HepG2 (cell line): ENCODE results near the gene ELP2. TPM values are rescaled to one million over a fixed set of nuclear protein-coding genes. Genes with fewer than 3 reads are reported as not detected.

Source experiments
- AGO2 ChIP-seq: fragments of 200-400 bp; formaldehyde crosslinking; optimal IDR thresholded peaks from 2 replicates; pipeline ENCODE3; 2017; ENCODE audit warnings: mild to moderate bottlenecking, low read depth, low read length, moderate library complexity
- ARNT ChIP-seq: fragments of 450-650 bp; IDR thresholded peaks from 2 replicates; pipeline ENCODE4 v1.6.1; 2017
- ELF1 ChIP-seq: sonication (generic); formaldehyde crosslinking; IDR thresholded peaks from 2 replicates; pipeline ENCODE4 v1.4.0; 2020; ENCODE audit warnings: missing genetic modification reagents
- HOXA5 ChIP-seq: sonication (generic); formaldehyde crosslinking; IDR thresholded peaks from 2 replicates; pipeline ENCODE4 v1.4.0; 2020; ENCODE audit warnings: missing genetic modification reagents
- IKZF1 ChIP-seq: fragments of 450-650 bp; IDR thresholded peaks from 2 replicates; pipeline ENCODE4 v1.7.1; 2016
- KLF15 ChIP-seq: sonication (generic); formaldehyde crosslinking; IDR thresholded peaks from 2 replicates; pipeline ENCODE4 v1.8.1; 2023; ENCODE audit warnings: borderline replicate concordance, mild to moderate bottlenecking, inconsistent platforms, missing genetic modification reagents, mixed read lengths
- KMT2A ChIP-seq: sonication (generic); formaldehyde crosslinking; IDR thresholded peaks from 2 replicates; pipeline ENCODE4 v1.4.0; 2020; ENCODE audit warnings: missing genetic modification reagents
- MLLT10 ChIP-seq: sonication (generic); formaldehyde crosslinking; IDR thresholded peaks from 2 replicates; pipeline ENCODE4 v1.4.0; 2020; ENCODE audit warnings: missing genetic modification reagents
- PCBP2 ChIP-seq: fragments of 200-400 bp; formaldehyde crosslinking; optimal IDR thresholded peaks from 2 replicates; pipeline ENCODE3; 2018; ENCODE audit warnings: low read length, low read depth; ENCODE audit not compliant: poor library complexity, severe bottlenecking
- POGZ ChIP-seq: sonication (generic); formaldehyde crosslinking; IDR thresholded peaks from 2 replicates; pipeline ENCODE4 v1.4.0; 2020; ENCODE audit warnings: mild to moderate bottlenecking, missing genetic modification reagents
- RFX5 ChIP-seq: IDR thresholded peaks from 2 replicates; pipeline ENCODE4 v1.6.1; 2011; ENCODE audit warnings: low read depth, low read length, improper control_type of control experiment
- SRY ChIP-seq: sonication (generic); formaldehyde crosslinking; IDR thresholded peaks from 2 replicates; pipeline ENCODE4 v1.8.0; 2022; ENCODE audit warnings: mild to moderate bottlenecking, missing genetic modification reagents
- U2AF2 ChIP-seq: fragments of 200-400 bp; formaldehyde crosslinking; IDR thresholded peaks from 2 replicates; pipeline ENCODE4 v1.6.1; 2017; ENCODE audit warnings: low read depth, mild to moderate bottlenecking, low read length
- ZFP62 ChIP-seq: sonication (generic); formaldehyde crosslinking; IDR thresholded peaks from 2 replicates; pipeline ENCODE4 v1.4.0; 2020; ENCODE audit warnings: missing genetic modification reagents
- ZNF382 ChIP-seq: sonication (generic); formaldehyde crosslinking; IDR thresholded peaks from 2 replicates; pipeline ENCODE4 v1.5.0; 2020; ENCODE audit warnings: missing genetic modification reagents, mild to moderate bottlenecking, borderline replicate concordance
- ZNF780A ChIP-seq: sonication (generic); formaldehyde crosslinking; IDR thresholded peaks from 2 replicates; pipeline ENCODE4 v1.8.0; 2022; ENCODE audit warnings: mild to moderate bottlenecking, missing genetic modification reagents, moderate library complexity
- polyA plus RNA-seq, 8 experiments: library from polyadenylated mRNA; depleted of rRNA in 3 of 8; stranded (reverse) in 7 of 8; unstranded in 1 of 8; fragments of >200 nt; fragmentation: Illumina TruSeq in 4 of 8; extraction: Trizol in 4 of 8; gene quantifications; 2 replicates each; pipeline versions ENCODE4 v1.2.1 to v1.2.3, GENCODE V29; 2011 to 2016; ENCODE audit warnings: low read depth in 4 of 8, missing spikeins in 1 of 8, mixed read lengths in 1 of 8; ENCODE audit not compliant: insufficient read depth in 1 of 8
- total RNA-seq, 5 experiments: library from RNA; depleted of rRNA; stranded (reverse); fragments of >200 nt; fragmentation: Illumina TruSeq; extraction: Trizol; gene quantifications; 2 replicates each; pipeline ENCODE4 v1.2.3, GENCODE V29; 2016; ENCODE audit warnings: low read depth in 1 of 5
- TF ChIP-seq, protein P1 (sequence below): sonication (generic); formaldehyde crosslinking; conservative IDR thresholded peaks from 2 replicates; pipeline ENCODE4 v1.4.0; 2020; ENCODE audit warnings: missing genetic modification reagents
- TF ChIP-seq, protein P2 (sequence below): sonication (generic); formaldehyde crosslinking; IDR thresholded peaks from 2 replicates; pipeline ENCODE4 v1.5.1; 2020; ENCODE audit warnings: missing genetic modification reagents, mild to moderate bottlenecking, borderline replicate concordance
- TF ChIP-seq, protein P3 (sequence below): sonication (generic); formaldehyde crosslinking; IDR thresholded peaks from 2 replicates; pipeline ENCODE4 v1.4.0; 2020; ENCODE audit warnings: missing genetic modification reagents
- TF ChIP-seq, protein P4 (sequence below): conservative IDR thresholded peaks from 2 replicates; pipeline ENCODE4 v1.6.1; 2018; ENCODE audit warnings: missing genetic modification reagents
- TF ChIP-seq, protein P5 (sequence below): sonication (generic); formaldehyde crosslinking; IDR thresholded peaks from 2 replicates; pipeline ENCODE4 v1.4.0; 2020; ENCODE audit warnings: missing genetic modification reagents
- TF ChIP-seq, protein P6 (sequence below): sonication (generic); formaldehyde crosslinking; IDR thresholded peaks from 2 replicates; pipeline ENCODE4 v1.4.0; 2020; ENCODE audit warnings: mild to moderate bottlenecking, low read depth, missing genetic modification reagents

ELP2 gene
- total and polyA plus RNA-seq, 2 of the 13 experiments (the other 11 are each of a cell fraction or from before 2014, with no cell fraction given), result 98.7 to 100 TPM

DNA sequence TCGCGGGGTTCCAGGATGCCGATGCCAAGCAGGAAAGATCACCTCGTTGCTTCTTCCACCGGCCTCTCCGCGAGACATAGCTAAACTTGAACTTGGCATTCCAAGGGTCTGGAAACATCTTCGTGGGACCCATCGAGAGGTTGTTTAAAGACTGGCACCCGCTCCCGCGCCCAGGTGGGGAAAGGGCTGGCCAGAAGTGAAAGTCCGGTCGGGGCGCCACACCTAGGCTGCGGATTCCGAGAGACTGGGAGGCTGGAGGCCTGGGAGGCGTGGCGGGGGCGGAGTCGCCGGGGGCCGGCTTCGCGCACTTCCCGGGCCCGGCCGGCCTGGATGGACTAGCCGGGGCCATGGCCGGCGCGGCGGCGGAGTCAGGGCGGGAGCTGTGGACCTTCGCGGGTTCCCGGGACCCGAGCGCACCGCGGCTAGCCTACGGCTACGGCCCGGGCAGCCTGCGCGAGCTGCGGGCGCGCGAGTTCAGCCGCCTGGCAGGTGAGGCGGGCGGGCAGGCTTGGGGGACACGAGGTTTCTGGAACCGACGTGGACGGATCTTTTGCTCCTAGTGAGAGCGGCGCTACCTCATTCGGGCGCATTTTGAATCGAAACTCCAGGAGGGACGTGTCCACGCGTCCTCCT, 57.6 kb downstream of the ELP2 start, which contains the start of gene MOCOS (continued):
- TF ChIP-seq, protein P1, sequence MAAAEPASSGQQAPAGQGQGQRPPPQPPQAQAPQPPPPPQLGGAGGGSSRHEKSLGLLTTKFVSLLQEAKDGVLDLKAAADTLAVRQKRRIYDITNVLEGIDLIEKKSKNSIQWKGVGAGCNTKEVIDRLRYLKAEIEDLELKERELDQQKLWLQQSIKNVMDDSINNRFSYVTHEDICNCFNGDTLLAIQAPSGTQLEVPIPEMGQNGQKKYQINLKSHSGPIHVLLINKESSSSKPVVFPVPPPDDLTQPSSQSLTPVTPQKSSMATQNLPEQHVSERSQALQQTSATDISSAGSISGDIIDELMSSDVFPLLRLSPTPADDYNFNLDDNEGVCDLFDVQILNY, result no peak; the same call in 1 of the 2 replicates
- TF ChIP-seq, protein P2, sequence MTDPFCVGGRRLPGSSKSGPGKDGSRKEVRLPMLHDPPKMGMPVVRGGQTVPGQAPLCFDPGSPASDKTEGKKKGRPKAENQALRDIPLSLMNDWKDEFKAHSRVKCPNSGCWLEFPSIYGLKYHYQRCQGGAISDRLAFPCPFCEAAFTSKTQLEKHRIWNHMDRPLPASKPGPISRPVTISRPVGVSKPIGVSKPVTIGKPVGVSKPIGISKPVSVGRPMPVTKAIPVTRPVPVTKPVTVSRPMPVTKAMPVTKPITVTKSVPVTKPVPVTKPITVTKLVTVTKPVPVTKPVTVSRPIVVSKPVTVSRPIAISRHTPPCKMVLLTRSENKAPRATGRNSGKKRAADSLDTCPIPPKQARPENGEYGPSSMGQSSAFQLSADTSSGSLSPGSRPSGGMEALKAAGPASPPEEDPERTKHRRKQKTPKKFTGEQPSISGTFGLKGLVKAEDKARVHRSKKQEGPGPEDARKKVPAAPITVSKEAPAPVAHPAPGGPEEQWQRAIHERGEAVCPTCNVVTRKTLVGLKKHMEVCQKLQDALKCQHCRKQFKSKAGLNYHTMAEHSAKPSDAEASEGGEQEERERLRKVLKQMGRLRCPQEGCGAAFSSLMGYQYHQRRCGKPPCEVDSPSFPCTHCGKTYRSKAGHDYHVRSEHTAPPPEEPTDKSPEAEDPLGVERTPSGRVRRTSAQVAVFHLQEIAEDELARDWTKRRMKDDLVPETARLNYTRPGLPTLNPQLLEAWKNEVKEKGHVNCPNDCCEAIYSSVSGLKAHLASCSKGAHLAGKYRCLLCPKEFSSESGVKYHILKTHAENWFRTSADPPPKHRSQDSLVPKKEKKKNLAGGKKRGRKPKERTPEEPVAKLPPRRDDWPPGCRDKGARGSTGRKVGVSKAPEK (CRISPR knock-in tag), result no peak
- no peak for TF ChIP-seq PCBP2
- TF ChIP-seq POGZ (CRISPR knock-in tag), result peak; percentile 60; the same call in 1 of the 2 replicates
- TF ChIP-seq ZFP62 (CRISPR knock-in tag), result no peak
- TF ChIP-seq SRY (CRISPR knock-in tag), result no peak; the same call in 1 of the 2 replicates
- no peak for TF ChIP-seq ZNF780A (CRISPR knock-in tag)
- TF ChIP-seq ELF1 (CRISPR knock-in tag), result no peak
- peak; percentile 55 for TF ChIP-seq AGO2
- TF ChIP-seq ARNT, result no peak
- TF ChIP-seq, protein P3, sequence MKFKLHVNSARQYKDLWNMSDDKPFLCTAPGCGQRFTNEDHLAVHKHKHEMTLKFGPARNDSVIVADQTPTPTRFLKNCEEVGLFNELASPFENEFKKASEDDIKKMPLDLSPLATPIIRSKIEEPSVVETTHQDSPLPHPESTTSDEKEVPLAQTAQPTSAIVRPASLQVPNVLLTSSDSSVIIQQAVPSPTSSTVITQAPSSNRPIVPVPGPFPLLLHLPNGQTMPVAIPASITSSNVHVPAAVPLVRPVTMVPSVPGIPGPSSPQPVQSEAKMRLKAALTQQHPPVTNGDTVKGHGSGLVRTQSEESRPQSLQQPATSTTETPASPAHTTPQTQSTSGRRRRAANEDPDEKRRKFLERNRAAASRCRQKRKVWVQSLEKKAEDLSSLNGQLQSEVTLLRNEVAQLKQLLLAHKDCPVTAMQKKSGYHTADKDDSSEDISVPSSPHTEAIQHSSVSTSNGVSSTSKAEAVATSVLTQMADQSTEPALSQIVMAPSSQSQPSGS, result no peak
- TF ChIP-seq U2AF2, result no peak
- no peak; the same call in 1 of the 2 replicates for TF ChIP-seq KLF15 (CRISPR knock-in tag)
- TF ChIP-seq, protein P4, sequence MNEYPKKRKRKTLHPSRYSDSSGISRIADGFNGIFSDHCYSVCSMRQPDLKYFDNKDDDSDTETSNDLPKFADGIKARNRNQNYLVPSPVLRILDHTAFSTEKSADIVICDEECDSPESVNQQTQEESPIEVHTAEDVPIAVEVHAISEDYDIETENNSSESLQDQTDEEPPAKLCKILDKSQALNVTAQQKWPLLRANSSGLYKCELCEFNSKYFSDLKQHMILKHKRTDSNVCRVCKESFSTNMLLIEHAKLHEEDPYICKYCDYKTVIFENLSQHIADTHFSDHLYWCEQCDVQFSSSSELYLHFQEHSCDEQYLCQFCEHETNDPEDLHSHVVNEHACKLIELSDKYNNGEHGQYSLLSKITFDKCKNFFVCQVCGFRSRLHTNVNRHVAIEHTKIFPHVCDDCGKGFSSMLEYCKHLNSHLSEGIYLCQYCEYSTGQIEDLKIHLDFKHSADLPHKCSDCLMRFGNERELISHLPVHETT (CRISPR knock-in tag), result no peak
- TF ChIP-seq HOXA5 (CRISPR knock-in tag), result peak; percentile 43; the same call in 1 of the 2 replicates
- no peak for TF ChIP-seq ZNF382 (CRISPR knock-in tag)
- no peak for TF ChIP-seq RFX5
- no peak for TF ChIP-seq IKZF1
- TF ChIP-seq, protein P5, sequence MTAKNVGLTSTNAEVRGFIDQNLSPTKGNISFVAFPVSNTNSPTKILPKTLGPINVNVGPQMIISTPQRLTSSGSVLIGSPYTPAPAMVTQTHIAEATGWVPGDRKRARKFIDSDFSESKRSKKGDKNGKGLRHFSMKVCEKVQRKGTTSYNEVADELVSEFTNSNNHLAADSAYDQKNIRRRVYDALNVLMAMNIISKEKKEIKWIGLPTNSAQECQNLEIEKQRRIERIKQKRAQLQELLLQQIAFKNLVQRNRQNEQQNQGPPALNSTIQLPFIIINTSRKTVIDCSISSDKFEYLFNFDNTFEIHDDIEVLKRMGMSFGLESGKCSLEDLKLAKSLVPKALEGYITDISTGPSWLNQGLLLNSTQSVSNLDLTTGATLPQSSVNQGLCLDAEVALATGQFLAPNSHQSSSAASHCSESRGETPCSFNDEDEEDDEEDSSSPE (CRISPR knock-in tag), result peak; percentile 55
- no peak for TF ChIP-seq MLLT10
- TF ChIP-seq, protein P6, sequence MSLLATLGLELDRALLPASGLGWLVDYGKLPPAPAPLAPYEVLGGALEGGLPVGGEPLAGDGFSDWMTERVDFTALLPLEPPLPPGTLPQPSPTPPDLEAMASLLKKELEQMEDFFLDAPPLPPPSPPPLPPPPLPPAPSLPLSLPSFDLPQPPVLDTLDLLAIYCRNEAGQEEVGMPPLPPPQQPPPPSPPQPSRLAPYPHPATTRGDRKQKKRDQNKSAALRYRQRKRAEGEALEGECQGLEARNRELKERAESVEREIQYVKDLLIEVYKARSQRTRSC, result no peak
- TF ChIP-seq KMT2A (CRISPR knock-in tag), result no peak
